ENCODE measurements around the gene FAM131C. TPM values are rescaled to one million over a fixed set of nuclear protein-coding genes. Genes with fewer than 3 reads are reported as not detected.

FAM131C gene
- total RNA-seq, 1 experiment from 2014 or later: 0.41 TPM

DNA sequence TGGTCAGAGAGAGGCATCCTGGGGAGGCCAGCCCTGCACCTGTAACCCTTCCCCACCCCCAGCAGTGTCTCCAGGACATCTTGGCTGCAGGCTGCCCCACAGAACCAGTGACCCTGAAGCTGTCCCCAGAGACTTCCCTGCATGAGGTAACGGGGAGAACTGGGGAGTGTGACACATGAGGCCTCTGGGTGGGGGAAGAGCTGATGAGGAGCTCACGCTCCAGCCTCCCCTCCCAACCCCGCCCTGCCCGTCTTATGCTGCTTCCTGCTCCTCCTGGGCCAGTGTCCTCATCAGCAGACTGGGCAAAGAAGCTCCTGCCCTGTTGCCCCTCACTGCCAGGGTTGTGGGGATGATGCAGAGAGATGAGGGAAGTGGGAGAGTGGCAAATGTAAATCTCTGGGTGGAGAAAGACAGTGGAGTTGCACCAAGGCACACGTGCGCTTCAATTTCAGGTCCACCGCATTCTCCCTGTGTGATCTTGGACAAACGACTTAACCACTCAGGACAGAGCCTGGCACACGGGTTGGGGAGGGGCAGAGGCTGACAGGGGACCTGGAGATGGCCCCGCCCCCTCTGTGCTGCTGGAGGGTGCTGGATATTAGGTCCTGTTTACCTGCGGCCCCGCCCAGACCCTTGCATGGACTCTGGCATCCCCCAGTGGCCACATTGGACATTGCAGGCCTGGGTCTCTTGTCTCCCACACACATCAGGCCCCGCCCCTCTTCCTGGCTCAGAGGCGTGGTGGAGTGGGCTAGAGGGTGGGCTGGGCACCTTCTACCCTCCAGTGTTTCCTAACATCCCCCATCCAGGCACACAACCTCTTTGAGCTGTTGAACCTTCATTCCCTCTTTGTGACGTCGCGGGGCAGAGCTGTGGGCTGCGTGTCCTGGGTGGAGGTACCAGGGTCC, 17.6 kb downstream of the FAM131C start:
- ChIA-PET POLR2A (no interaction called here), CTCF (interaction anchor here (1.1 kb wide), 1 partner anchor 46 kb away, joined by 4 read pairs; no protein-coding TSS in a partner anchor)
- no TSS peak for BruUV-seq (replicated peaks)
- Mint-ChIP-seq H3K4me3 (ENCODE audit: unreplicated experiment) (no peak overlapping the region), H3K36me3 (ENCODE audit: insufficient read depth, unreplicated experiment) (no peaks in the 10 kb centered on the region), H3K4me1 (ENCODE audit: low read depth, unreplicated experiment) (no peaks in the 10 kb centered on the region), H3K27me3 (ENCODE audit: insufficient read depth, unreplicated experiment) (no peaks in the 10 kb centered on the region), H3K9me3 (ENCODE audit: unreplicated experiment) (no peaks in the 10 kb centered on the region), H3K27ac (ENCODE audit: unreplicated experiment) (no peak overlapping the region)
- no peaks in the 10 kb centered on the region for H3K36me3 ChIP-seq (ENCODE audit: control insufficient read depth, insufficient read depth, low read length)
- no peaks in the 10 kb centered on the region for H3K27me3 ChIP-seq (replicated peaks; ENCODE audit: control insufficient read depth, insufficient read depth, low read length)
- peak; percentile 87 for DNase-seq
- no peaks in the 10 kb centered on the region for H3K9me3 ChIP-seq
- no peaks in the 10 kb centered on the region for H3K4me1 ChIP-seq
- TF ChIP-seq, protein P1, sequence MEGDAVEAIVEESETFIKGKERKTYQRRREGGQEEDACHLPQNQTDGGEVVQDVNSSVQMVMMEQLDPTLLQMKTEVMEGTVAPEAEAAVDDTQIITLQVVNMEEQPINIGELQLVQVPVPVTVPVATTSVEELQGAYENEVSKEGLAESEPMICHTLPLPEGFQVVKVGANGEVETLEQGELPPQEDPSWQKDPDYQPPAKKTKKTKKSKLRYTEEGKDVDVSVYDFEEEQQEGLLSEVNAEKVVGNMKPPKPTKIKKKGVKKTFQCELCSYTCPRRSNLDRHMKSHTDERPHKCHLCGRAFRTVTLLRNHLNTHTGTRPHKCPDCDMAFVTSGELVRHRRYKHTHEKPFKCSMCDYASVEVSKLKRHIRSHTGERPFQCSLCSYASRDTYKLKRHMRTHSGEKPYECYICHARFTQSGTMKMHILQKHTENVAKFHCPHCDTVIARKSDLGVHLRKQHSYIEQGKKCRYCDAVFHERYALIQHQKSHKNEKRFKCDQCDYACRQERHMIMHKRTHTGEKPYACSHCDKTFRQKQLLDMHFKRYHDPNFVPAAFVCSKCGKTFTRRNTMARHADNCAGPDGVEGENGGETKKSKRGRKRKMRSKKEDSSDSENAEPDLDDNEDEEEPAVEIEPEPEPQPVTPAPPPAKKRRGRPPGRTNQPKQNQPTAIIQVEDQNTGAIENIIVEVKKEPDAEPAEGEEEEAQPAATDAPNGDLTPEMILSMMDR (IDR thresholded peaks at IDR 0.05; ENCODE audit: insufficient read depth in 1 of 2, low read depth in 1 of 2, low read length in 1 of 2, severe bottlenecking in 1 of 2, unreplicated experiment in 1 of 2): peak; percentile 68 to 80
- intact Hi-C loops (cut with micrococcal nuclease; ENCODE audit: unreplicated experiment): loop anchor here (1.0 kb wide), 1 partner anchor 47 kb away; no protein-coding TSS in a partner anchor
- H3K4me3 ChIP-seq (ENCODE audit: low read depth, low read length): no peak overlapping the region

GRCh38 chr1:16054598-16055540, 18.6 kb downstream of the FAM131C start:
- CTCF ChIA-PET: no interaction called here
- BruUV-seq (replicated peaks): no TSS peak

More at GRCh38 chr1:16054598-16055540, 18.6 kb downstream of the FAM131C start:
- TF ChIP-seq, protein P1 (IDR thresholded peaks at IDR 0.05; ENCODE audit: insufficient read depth in 1 of 2, low read depth in 1 of 2, low read length in 1 of 2, severe bottlenecking in 1 of 2, unreplicated experiment in 1 of 2): no peak
- H3K36me3 Mint-ChIP-seq (ENCODE audit: insufficient read depth, unreplicated experiment): no peaks in the 10 kb centered on the region
- no peaks in the 10 kb centered on the region for H3K27me3 Mint-ChIP-seq (ENCODE audit: insufficient read depth, unreplicated experiment)
- POLR2A ChIA-PET: no interaction called here
- no peaks in the 10 kb centered on the region for H3K4me1 Mint-ChIP-seq (ENCODE audit: low read depth, unreplicated experiment)
- Histone ChIP-seq H3K27me3 (replicated peaks; ENCODE audit: control insufficient read depth, insufficient read depth, low read length) (no peaks in the 10 kb centered on the region), H3K4me3 (ENCODE audit: low read depth, low read length) (no peak overlapping the region), H3K9me3 (no peaks in the 10 kb centered on the region), H3K4me1 (no peaks in the 10 kb centered on the region), H3K36me3 (ENCODE audit: control insufficient read depth, insufficient read depth, low read length) (no peaks in the 10 kb centered on the region)
- H3K4me3 Mint-ChIP-seq (ENCODE audit: unreplicated experiment): no peak overlapping the region
- H3K9me3 Mint-ChIP-seq (ENCODE audit: unreplicated experiment): no peaks in the 10 kb centered on the region
- intact Hi-C loops (cut with micrococcal nuclease; ENCODE audit: unreplicated experiment): no loop called here
- H3K27ac Mint-ChIP-seq (ENCODE audit: unreplicated experiment): no peak overlapping the region
- DNase-seq: no peak

All from Caco-2 (cell line).